H9 (cell line): ENCODE data around the gene LPXN. TPM values are rescaled to one million over a fixed set of nuclear protein-coding genes. Genes with fewer than 3 reads are reported as not detected.

Source experiments
- DNase-seq: peaks from one replicate; pipeline ENCODE4 v3.0.0-alpha.2; 2017
- H2AFZ ChIP-seq: one replicate; pipeline ENCODE4 v1.6.1; 2013; ENCODE audit warnings: mild to moderate bottlenecking, low read length, control low read depth, moderate library complexity
- H2AK5ac ChIP-seq: 2 replicates; pipeline ENCODE4 v1.6.1; 2013; ENCODE audit warnings: low read length, control low read depth, mixed read lengths; ENCODE audit not compliant: insufficient read length
- H2BK120ac ChIP-seq: one replicate; pipeline ENCODE4 v1.6.1; 2013; ENCODE audit warnings: low read depth, mild to moderate bottlenecking, low read length, control low read depth, inconsistent platforms; ENCODE audit not compliant: poor library complexity, severe bottlenecking
- H2BK12ac ChIP-seq: 2 replicates; pipeline ENCODE4 v1.6.1; 2013; ENCODE audit warnings: low read length, control low read depth, mixed read lengths, low read depth; ENCODE audit not compliant: insufficient read length
- H2BK15ac ChIP-seq: 2 replicates; pipeline ENCODE4 v1.6.1; 2013; ENCODE audit warnings: low read depth, low read length, control low read depth
- H2BK20ac ChIP-seq: one replicate; pipeline ENCODE4 v1.6.1; 2013; ENCODE audit warnings: low read depth, mild to moderate bottlenecking, low read length, control low read depth, inconsistent platforms; ENCODE audit not compliant: poor library complexity, severe bottlenecking
- H2BK5ac ChIP-seq: 2 replicates; pipeline ENCODE4 v1.6.1; 2013; ENCODE audit warnings: low read length, control low read depth, mixed read lengths; ENCODE audit not compliant: insufficient read length
- H3K14ac ChIP-seq: 2 replicates; pipeline ENCODE4 v1.6.1; 2013; ENCODE audit warnings: low read length, control low read depth; ENCODE audit not compliant: insufficient read depth
- H3K18ac ChIP-seq: 2 replicates; pipeline ENCODE4 v1.6.1; 2013; ENCODE audit warnings: low read depth, mild to moderate bottlenecking, mixed read lengths, low read length, control low read depth; ENCODE audit not compliant: insufficient read length
- H3K23ac ChIP-seq: 2 replicates; pipeline ENCODE4 v1.6.1; 2013; ENCODE audit warnings: low read length, control low read depth, mixed read lengths, low read depth; ENCODE audit not compliant: insufficient read length
- H3K23me2 ChIP-seq: 2 replicates; pipeline ENCODE4 v1.6.1; 2013; ENCODE audit warnings: low read depth, mild to moderate bottlenecking, mixed read lengths, low read length, control low read depth; ENCODE audit not compliant: insufficient read length, poor library complexity, severe bottlenecking
- H3K27ac ChIP-seq: 2 replicates; pipeline ENCODE4 v1.5.1; 2013; ENCODE audit warnings: low read length, control low read depth, mixed read lengths, low read depth; ENCODE audit not compliant: insufficient read length
- H3K27me3 ChIP-seq: 2 replicates; pipeline ENCODE4 v1.6.1; 2013; ENCODE audit warnings: low read length, control low read depth, inconsistent platforms; ENCODE audit not compliant: insufficient read depth
- H3K4ac ChIP-seq: 2 replicates; pipeline ENCODE4 v1.6.1; 2013; ENCODE audit warnings: low read depth, mild to moderate bottlenecking, control low read depth, inconsistent platforms, low read length, moderate library complexity
- H3K4me1 ChIP-seq: 2 replicates; pipeline ENCODE4 v1.6.1; 2013; ENCODE audit warnings: low read length, control low read depth, inconsistent platforms; ENCODE audit not compliant: insufficient read depth
- H3K4me2 ChIP-seq: 2 replicates; pipeline ENCODE4 v1.6.1; 2013; ENCODE audit warnings: low read length, control low read depth, mixed read lengths; ENCODE audit not compliant: insufficient read length, insufficient read depth
- H3K56ac ChIP-seq: 2 replicates; pipeline ENCODE4 v1.6.1; 2013; ENCODE audit warnings: low read depth, mild to moderate bottlenecking, mixed read lengths, low read length, control low read depth; ENCODE audit not compliant: insufficient read length
- H3K79me1 ChIP-seq: 2 replicates; pipeline ENCODE4 v1.6.1; 2013; ENCODE audit warnings: low read depth, mild to moderate bottlenecking, moderate library complexity, low read length, control low read depth, inconsistent platforms; ENCODE audit not compliant: insufficient read depth, poor library complexity, severe bottlenecking
- H3K79me2 ChIP-seq: 2 replicates; pipeline ENCODE4 v1.6.1; 2013; ENCODE audit warnings: low read length, control low read depth, inconsistent platforms; ENCODE audit not compliant: insufficient read depth
- H3K9ac ChIP-seq: 2 replicates; pipeline ENCODE4 v1.6.1; 2013; ENCODE audit warnings: low read length, control low read depth, mixed read lengths; ENCODE audit not compliant: insufficient read length; ENCODE audit errors: extremely low read depth
- H3K9me3 ChIP-seq: one replicate; pipeline ENCODE4 v1.6.1; 2013; ENCODE audit warnings: low read depth, low read length, inconsistent platforms; ENCODE audit not compliant: control insufficient read depth
- H3T11ph ChIP-seq: one replicate; pipeline ENCODE4 v1.6.1; 2013; ENCODE audit warnings: mild to moderate bottlenecking, low read length, control low read depth, inconsistent platforms
- H4K20me1 ChIP-seq: one replicate; pipeline ENCODE4 v1.6.1; 2013; ENCODE audit not compliant: control insufficient read depth, insufficient read length, insufficient read depth
- H4K5ac ChIP-seq: 2 replicates; pipeline ENCODE4 v1.6.1; 2013; ENCODE audit warnings: low read depth, mild to moderate bottlenecking, mixed read lengths, low read length, control low read depth; ENCODE audit not compliant: insufficient read length
- H4K8ac ChIP-seq: replicated peaks from 2 replicates; pipeline ENCODE4 v1.6.1; 2013; ENCODE audit warnings: low read length, control low read depth, mixed read lengths, low read depth; ENCODE audit not compliant: insufficient read length
- H4K91ac ChIP-seq: 2 replicates; pipeline ENCODE4 v1.6.1; 2013; ENCODE audit warnings: low read depth, mild to moderate bottlenecking, moderate library complexity, mixed read lengths, low read length, control low read depth; ENCODE audit not compliant: insufficient read length
- H3K27ac Mint-ChIP-seq, 3 experiments: 2 replicates in 2 of 3; 3 replicates in 1 of 3; pipeline ENCODE4 v1.8.0; 2020 to 2021; ENCODE audit warnings: mixed read lengths in 3 of 3, mild to moderate bottlenecking in 1 of 3, moderate library complexity in 1 of 3
- H3K27me3 Mint-ChIP-seq: 2 replicates; pipeline ENCODE4 v1.8.0; 2021; ENCODE audit warnings: low read depth, mild to moderate bottlenecking, moderate library complexity, mixed read lengths
- H3K36me3 Mint-ChIP-seq, 3 experiments: 2 replicates in 2 of 3; 3 replicates in 1 of 3; pipeline ENCODE4 v1.8.0; 2020 to 2021; ENCODE audit warnings: low read depth in 3 of 3, mixed read lengths in 3 of 3; ENCODE audit not compliant: insufficient read depth in 1 of 3
- H3K4me1 Mint-ChIP-seq, 2 experiments: 2 replicates each; pipeline ENCODE4 v1.8.0; 2020; ENCODE audit warnings: mixed read lengths in 2 of 2
- H3K4me3 Mint-ChIP-seq, 2 experiments: 2 replicates in 1 of 2; 3 replicates in 1 of 2; pipeline ENCODE4 v1.8.0; 2020 to 2021; ENCODE audit warnings: mild to moderate bottlenecking in 2 of 2, mixed read lengths in 2 of 2, moderate library complexity in 1 of 2
- H3K9me3 Mint-ChIP-seq, 2 experiments: 2 replicates in 1 of 2; 3 replicates in 1 of 2; pipeline ENCODE4 v1.8.0; 2020; ENCODE audit warnings: mild to moderate bottlenecking in 2 of 2, mixed read lengths in 2 of 2, moderate library complexity in 1 of 2
- WGBS: extraction: QIAGEN DNeasy Blood & Tissue Kit; methylation state at CpG from one replicate; pipeline ENCODE4 v1.1.7; 2013; ENCODE audit warnings: missing lambda C conversion rate, low lambda C conversion rate, mixed read lengths; ENCODE audit not compliant: insufficient read length; ENCODE audit errors: extremely low coverage; 5-methylcytosine and 5-hydroxymethylcytosine counted together
- long read RNA-seq: library from polyadenylated mRNA; unstranded; transcript quantifications from one replicate; pipeline ENCODE4 v2.0.0, GENCODE V29; 2020
- total RNA-seq: library from RNA; stranded (reverse); gene quantifications from 2 replicates; pipeline ENCODE4 v1.2.1, GENCODE V29; 2021
- TF ChIP-seq, protein P1 (sequence below): fragments of 200-600 bp; sonication (generic); conservative IDR thresholded peaks from 3 replicates; pipeline ENCODE4 v1.8.0; 2021; ENCODE audit warnings: antibody characterized with exemption, mild to moderate bottlenecking

The LPXN gene
- 1.4 and 1.5 TPM in 2 replicates for total RNA-seq
- long read RNA-seq, partial matches to known transcripts, result 0 of 9 reads
- long read RNA-seq, other reads (novel, unspliced or antisense), result 9 of 9 reads

DNA sequence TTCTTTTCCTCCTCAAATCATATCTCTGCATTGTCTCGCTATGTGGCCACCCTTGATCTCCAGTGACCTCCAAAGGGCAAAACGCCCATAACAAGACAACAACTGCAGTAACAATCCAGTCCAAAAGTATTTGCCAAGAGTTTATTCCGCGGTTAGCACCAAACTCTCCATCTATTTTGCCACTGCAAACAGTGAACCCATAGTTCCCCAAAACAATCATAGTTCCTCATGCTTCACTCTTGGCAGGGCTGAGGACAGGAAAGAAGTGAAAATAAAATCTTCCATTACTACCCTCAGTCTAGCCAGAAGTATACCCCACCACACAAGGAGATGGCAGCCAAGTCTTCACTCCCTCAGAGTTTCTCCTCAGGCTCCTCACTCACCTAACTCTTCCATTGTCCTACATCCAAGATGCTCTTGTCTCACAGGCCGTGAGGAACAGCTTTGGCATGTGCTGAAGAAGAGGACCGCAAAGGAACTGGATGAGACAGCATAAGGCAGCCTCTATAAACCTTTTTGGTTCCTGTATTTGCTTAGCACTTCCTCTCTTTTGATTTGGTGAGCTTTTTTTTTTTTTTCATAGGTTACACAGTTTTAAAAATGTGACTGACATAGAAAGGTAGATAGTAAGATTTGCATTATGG is at the start of gene LPXN:
LPXN (minus strand) TSS at position 480 of the 644 bp plus-strand sequence; CDS start at position 396, 84 bp downstream.
- Histone ChIP-seq H3K9me3 (no peaks in the 10 kb centered on the region), H3K23ac (no peak within 1 kb of the TSS), H2BK120ac (no peak within 1 kb of the TSS), H4K8ac (no peak within 1 kb of the TSS), H3K4me1 (no peaks in the 10 kb centered on the region), H2BK5ac (no peak within 1 kb of the TSS), H3K56ac (no peak within 1 kb of the TSS), H4K5ac (no peak within 1 kb of the TSS), H3K14ac (no peak within 1 kb of the TSS), H3K27ac (no peak within 1 kb of the TSS), H2BK20ac (no peak within 1 kb of the TSS), H4K20me1 (no peaks in the 10 kb centered on the region), H2AFZ (no peak within 1 kb of the TSS), H4K91ac (no peak within 1 kb of the TSS), H3K23me2 (peaks cover 4% of the 10 kb centered on the region), H3K9ac (peak within 1 kb of the TSS; percentile 45), H3K79me1 (no peaks in the 10 kb centered on the region), H3K79me2 (peaks cover 3% of the 10 kb centered on the region; the same call in 1 of the 2 replicates), H2BK15ac (no peak within 1 kb of the TSS), H3K4ac (no peak within 1 kb of the TSS), H3K27me3 (no peaks in the 10 kb centered on the region), H3K4me2 (peak within 1 kb of the TSS; percentile 86), H3T11ph (no peak within 1 kb of the TSS), H2AK5ac (no peak within 1 kb of the TSS), H3K18ac (no peak within 1 kb of the TSS), H2BK12ac (no peak within 1 kb of the TSS)
- H3K27me3 Mint-ChIP-seq, result no peaks in the 10 kb centered on the region; the same call in 1 of the 2 replicates
- H3K4me1 Mint-ChIP-seq, result peaks cover 12 to 16% of the 10 kb centered on the region in 2 experiments
- H3K9me3 Mint-ChIP-seq, result no peaks in the 10 kb centered on the region; a peak in 2 of 5 replicates
- TF ChIP-seq, protein P1, sequence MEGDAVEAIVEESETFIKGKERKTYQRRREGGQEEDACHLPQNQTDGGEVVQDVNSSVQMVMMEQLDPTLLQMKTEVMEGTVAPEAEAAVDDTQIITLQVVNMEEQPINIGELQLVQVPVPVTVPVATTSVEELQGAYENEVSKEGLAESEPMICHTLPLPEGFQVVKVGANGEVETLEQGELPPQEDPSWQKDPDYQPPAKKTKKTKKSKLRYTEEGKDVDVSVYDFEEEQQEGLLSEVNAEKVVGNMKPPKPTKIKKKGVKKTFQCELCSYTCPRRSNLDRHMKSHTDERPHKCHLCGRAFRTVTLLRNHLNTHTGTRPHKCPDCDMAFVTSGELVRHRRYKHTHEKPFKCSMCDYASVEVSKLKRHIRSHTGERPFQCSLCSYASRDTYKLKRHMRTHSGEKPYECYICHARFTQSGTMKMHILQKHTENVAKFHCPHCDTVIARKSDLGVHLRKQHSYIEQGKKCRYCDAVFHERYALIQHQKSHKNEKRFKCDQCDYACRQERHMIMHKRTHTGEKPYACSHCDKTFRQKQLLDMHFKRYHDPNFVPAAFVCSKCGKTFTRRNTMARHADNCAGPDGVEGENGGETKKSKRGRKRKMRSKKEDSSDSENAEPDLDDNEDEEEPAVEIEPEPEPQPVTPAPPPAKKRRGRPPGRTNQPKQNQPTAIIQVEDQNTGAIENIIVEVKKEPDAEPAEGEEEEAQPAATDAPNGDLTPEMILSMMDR, result no peak
- H3K36me3 Mint-ChIP-seq, result peaks cover under 1 to 8% (median 3%) of the 10 kb centered on the region in 3 experiments; a peak in 6 of 7 replicates
- no peak for DNase-seq
- WGBS, result no CpG with 5 or more reads among the region's 6 CpGs
- H3K4me3 Mint-ChIP-seq, result peak within 1 kb of the TSS; percentile 98 to 99
- peak within 1 kb of the TSS in 2 of 3 experiments; percentile 5 to 100; a peak in 2 of 7 replicates for H3K27ac Mint-ChIP-seq
